K562 (cell line): ENCODE data around the gene UBR7. TPM values are rescaled to one million over a fixed set of nuclear protein-coding genes. Genes with fewer than 3 reads are reported as not detected.
A peak's percentile ranks its signal among the peaks of the same experiment; 100 is the strongest.

Experiments used
- ATAC-seq: fragments of 200-7000 bp; cut with Tn5 transposase; 3 replicates; pipeline ENCODE4 v1.9.1; 2020; ENCODE audit warnings: moderate library complexity
- BruUV-seq: library from RNA; stranded (reverse); fragments of 400-500 nt; replicated peaks from 2 replicates; lab custom pipeline; 2021; lab: Mats Ljungman, UMichigan
- CTCF ChIA-PET: fragments of 300-600 bp; formaldehyde crosslinking; extraction: SDS; loops from one replicate; lab custom pipeline; 2021; ENCODE audit warnings: low intra/inter-chr PET ratio; lab: Yijun Ruan, JAX
- POLR2A ChIA-PET: fragments of 300-600, 350-650 bp; sonication (Branson Sonifier 250); formaldehyde crosslinking; extraction: SDS; loops from one replicate; lab custom pipeline; 2021; ENCODE audit warnings: antibody characterized with exemption, inconsistent platforms; lab: Yijun Ruan, JAX
- DNase-seq, 4 experiments: peaks; one replicate each; pipeline versions ENCODE4 v3.0.0 to v3.0.0-alpha.2; 2011 to 2018; ENCODE audit warnings: low spot score in 3 of 4, mixed read lengths in 3 of 4; ENCODE audit errors: extremely low read depth in 1 of 4
- FAIRE-seq: peaks from 2 replicates; lab custom pipeline; 2011; peaks lifted over from hg19 to GRCh38; lab: Jason Lieb, UNC
- H2AFZ ChIP-seq: 2 replicates; pipeline ENCODE4 v1.6.0; 2011; ENCODE audit warnings: low read depth, low read length, control low read depth, inconsistent platforms
- H3K27ac ChIP-seq: fragments of 200-600 bp; 3 replicates; pipeline ENCODE4 v1.8.0; 2011; ENCODE audit warnings: low read depth, mild to moderate bottlenecking, control low read depth, inconsistent platforms, low read length, moderate library complexity, mixed read lengths; ENCODE audit errors: extremely low read depth
- H3K27me3 ChIP-seq, 2 experiments: fragments of 300-600 bp in 1 of 2; 2 replicates in 1 of 2; 3 replicates in 1 of 2; pipeline versions ENCODE4 v1.6.0 to v1.8.0; 2011; ENCODE audit warnings: inconsistent platforms in 2 of 2, low read length in 2 of 2, mild to moderate bottlenecking in 1 of 2, mixed read lengths in 1 of 2, moderate library complexity in 1 of 2; ENCODE audit not compliant: control insufficient read depth in 2 of 2, insufficient read depth in 2 of 2
- H3K36me3 ChIP-seq: fragments of 300-600 bp; 3 replicates; pipeline ENCODE4 v1.8.0; 2011; ENCODE audit warnings: mild to moderate bottlenecking, low read length, inconsistent platforms; ENCODE audit not compliant: control insufficient read depth, insufficient read depth
- H3K4me1 ChIP-seq, 2 experiments: fragments of 200-600 bp in 1 of 2; replicated peaks in 1 of 2; 2 replicates in 1 of 2; 3 replicates in 1 of 2; pipeline versions ENCODE4 v1.5.1 to v1.8.0; 2011; ENCODE audit warnings: inconsistent platforms in 2 of 2, low read length in 2 of 2, mild to moderate bottlenecking in 1 of 2, mixed read lengths in 1 of 2, moderate library complexity in 1 of 2; ENCODE audit not compliant: control insufficient read depth in 2 of 2, insufficient read depth in 2 of 2
- H3K4me2 ChIP-seq: 2 replicates; pipeline ENCODE4 v1.6.1; 2011; ENCODE audit warnings: low read length, control low read depth, inconsistent platforms, mixed read lengths; ENCODE audit not compliant: insufficient read depth
- H3K4me3 ChIP-seq: fragments of 200-600 bp; sonication (generic), shearing (Covaris generic); 2 replicates; pipeline ENCODE4 v1.5.1; 2016; ENCODE audit warnings: control low read depth, inconsistent platforms
- H3K79me2 ChIP-seq: fragments of 200-600 bp; 3 replicates; pipeline ENCODE4 v1.8.0; 2011; ENCODE audit warnings: low read length, inconsistent platforms; ENCODE audit not compliant: control insufficient read depth, insufficient read depth
- H3K9ac ChIP-seq, 2 experiments: 2 replicates each; pipeline versions ENCODE4 v1.6.0 to v1.6.1; 2011; ENCODE audit warnings: low read depth in 2 of 2, low read length in 2 of 2, control low read depth in 1 of 2, inconsistent platforms in 1 of 2, mild to moderate bottlenecking in 1 of 2, mixed read lengths in 1 of 2; ENCODE audit not compliant: insufficient read depth in 1 of 2
- H3K9me1 ChIP-seq: one replicate; pipeline ENCODE4 v1.6.0; 2011; ENCODE audit warnings: inconsistent platforms, mild to moderate bottlenecking, low read length, moderate library complexity; ENCODE audit not compliant: control insufficient read depth, insufficient read depth
- H3K9me3 ChIP-seq: replicated peaks from 2 replicates; pipeline ENCODE4 v1.5.1; 2011; ENCODE audit warnings: low read depth, low read length, inconsistent platforms; ENCODE audit not compliant: control insufficient read depth, insufficient read depth
- H4K20me1 ChIP-seq: replicated peaks from 2 replicates; pipeline ENCODE4 v1.6.1; 2011; ENCODE audit warnings: low read length, inconsistent platforms, mixed read lengths; ENCODE audit not compliant: control insufficient read depth, insufficient read depth
- ELF4 ChIP-seq: fragments of 450-650 bp; formaldehyde crosslinking; IDR thresholded peaks from 2 replicates; pipeline ENCODE4 v1.4.0; 2022; ENCODE audit warnings: missing genetic modification characterization
- HMG20B ChIP-seq: fragments of 250-450 bp; sonication (Bioruptor Pico); IDR thresholded peaks from 2 replicates; pipeline ENCODE4 v1.5.0; 2021; ENCODE audit warnings: mild to moderate bottlenecking
- KLF6 ChIP-seq: fragments of 250-450 bp; sonication (Bioruptor Pico); IDR thresholded peaks from 2 replicates; pipeline ENCODE4 v1.4.0; 2020; ENCODE audit warnings: mild to moderate bottlenecking, moderate library complexity, borderline replicate concordance
- MLLT1 ChIP-seq, 2 experiments: fragments of 450-650 bp; IDR thresholded peaks; 2 replicates each; pipeline ENCODE4 v1.6.1; 2016
- POLR2AphosphoS5 ChIP-seq: IDR thresholded peaks from 2 replicates; pipeline ENCODE4 v1.6.1; 2011; ENCODE audit warnings: mild to moderate bottlenecking, low read depth, low read length, moderate library complexity; ENCODE audit not compliant: control insufficient read depth, insufficient read depth
- ZNF121 ChIP-seq: sonication (generic); formaldehyde crosslinking; conservative IDR thresholded peaks from 2 replicates; pipeline ENCODE4 v1.8.0; 2022; ENCODE audit warnings: missing genetic modification reagents
- ZNF232 ChIP-seq: sonication (generic); formaldehyde crosslinking; IDR thresholded peaks from 2 replicates; pipeline ENCODE4 v1.8.0; 2022; ENCODE audit warnings: mild to moderate bottlenecking, missing genetic modification reagents
- WGBS: fragments of 100-300 bp; shearing (Covaris generic); methylation state at CpG from one replicate; pipeline ENCODE4 v1.1.6; 2016; ENCODE audit warnings: low coverage, mixed read lengths; ENCODE audit not compliant: insufficient coverage; ENCODE audit errors: missing lambda C conversion rate; 5-methylcytosine and 5-hydroxymethylcytosine counted together
- in situ Hi-C: fragments of 300-500 bp; cut with MboI; formaldehyde crosslinking; loops from 4 replicates; pipeline ENCODE4 v1.15.0; 2018; ENCODE audit warnings: inconsistent platforms, mixed read lengths
- intact Hi-C: fragments of 100-400 bp; cut with micrococcal nuclease; formaldehyde crosslinking; loops from 2 replicates; pipeline ENCODE4 v1.14.2; 2022
- polyA plus RNA-seq, 8 experiments: library from polyadenylated mRNA; depleted of rRNA in 4 of 8; stranded (reverse) in 5 of 8; unstranded in 3 of 8; fragments of >200 nt; fragmentation: Nextera tagmentation in 2 of 8; fragmentation: Illumina TruSeq in 1 of 8; extraction: Ambion mirVana in 2 of 8; extraction: Trizol in 1 of 8; gene quantifications; 2 replicates each; pipeline versions ENCODE4 v1.2.1 to v1.2.3, GENCODE V29; 2011 to 2014; ENCODE audit warnings: inconsistent platforms in 1 of 8, missing spikeins in 1 of 8
- total RNA-seq, 7 experiments: library from RNA; depleted of rRNA in 6 of 7; stranded (reverse); fragments of >200 nt in 6 of 7; fragmentation: Illumina TruSeq in 2 of 7; extraction: Trizol in 2 of 7; gene quantifications; 2 replicates each; pipeline versions ENCODE4 v1.2.1 to v1.2.3, GENCODE V29; 2011 to 2021; ENCODE audit warnings: low replicate concordance in 1 of 7

Gene UBR7
- total and polyA plus RNA-seq, 9 of the 15 experiments (the other 6 are each of a cell fraction or from before 2014, with no cell fraction given): 12.5 to 63.0 (median 34.4) TPM

DNA sequence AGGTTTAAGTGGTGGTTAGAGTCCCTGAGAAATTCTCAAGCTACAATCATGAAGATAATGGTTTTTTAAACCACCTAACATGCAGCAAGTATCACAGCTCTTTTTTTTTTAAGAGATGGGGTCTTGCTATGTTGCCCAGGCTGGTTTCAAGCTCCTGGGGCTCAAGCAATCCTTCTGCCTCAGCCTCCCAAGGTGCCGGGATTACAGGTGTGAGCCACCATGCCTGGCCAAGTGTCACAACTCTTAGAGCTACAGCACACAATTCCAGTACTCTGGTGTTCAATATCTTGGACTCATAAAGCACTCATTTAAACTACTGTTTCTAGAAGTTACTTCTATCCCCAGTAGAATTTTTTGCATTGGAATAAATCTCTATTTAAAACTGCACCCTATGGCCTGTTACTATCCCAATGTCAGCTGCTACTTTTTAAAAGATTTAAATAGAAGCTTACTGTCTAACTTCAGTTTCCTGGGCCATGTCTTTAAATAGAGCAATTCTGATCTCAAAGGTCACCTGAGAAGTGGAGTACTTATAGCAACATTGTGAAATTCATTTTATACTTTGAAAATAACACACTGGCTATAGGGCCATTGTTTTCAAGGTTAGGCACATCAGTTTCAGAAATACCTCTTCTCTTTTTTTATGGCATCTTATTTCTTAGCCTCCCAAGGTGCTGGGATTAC lies 11.6 kb upstream of the UBR7 start:
- in situ Hi-C loops (no loop called here), intact Hi-C loops (no loop called here)
- peaks cover 5% of the 10 kb centered on the region; the same call in 1 of the 3 replicates for H3K36me3 ChIP-seq
- H3K4me2 ChIP-seq: no peak overlapping the region
- no peak overlapping the region for H3K27ac ChIP-seq
- CTCF ChIA-PET: no interaction called here
- H3K9me3 ChIP-seq: no peaks in the 10 kb centered on the region
- ATAC-seq (no peak), FAIRE-seq (no peak), DNase-seq (no peak)
- no peaks in the 10 kb centered on the region for H3K79me2 ChIP-seq
- WGBS: 78% methylated on average over 1 of the region's 1 CpG
- no peaks in the 10 kb centered on the region for H3K27me3 ChIP-seq
- no peaks in the 10 kb centered on the region; a peak in 2 of 5 replicates for H3K4me1 ChIP-seq
- TF ChIP-seq KLF6 (CRISPR knock-in tag): no peak
- TF ChIP-seq ELF4 (CRISPR knock-in tag): no peak
- no peak for TF ChIP-seq HMG20B
- TF ChIP-seq POLR2AphosphoS5: no peak
- no peak for TF ChIP-seq MLLT1 (IDR thresholded peaks at IDR 0.05)
- no peak for TF ChIP-seq ZNF232
- TF ChIP-seq ZNF121 (CRISPR knock-in tag): peak; percentile 53; the same call in 1 of the 2 replicates
- no peak overlapping the region for H2AFZ ChIP-seq
- no peak overlapping the region for H3K9ac ChIP-seq
- H3K4me3 ChIP-seq: no peak overlapping the region
- BruUV-seq: no TSS peak
- POLR2A ChIA-PET: interaction anchor here (0.6 kb wide), 1 partner anchor 11 kb away, joined by 4 read pairs; the partner anchor contains the start of genes LYSET and MOAP1
- no peaks in the 10 kb centered on the region for H4K20me1 ChIP-seq
- H3K9me1 ChIP-seq: no peaks in the 10 kb centered on the region
